ENCODE measurements around the gene CAST. TPM values are rescaled to one million over a fixed set of nuclear protein-coding genes. Genes with fewer than 3 reads are reported as not detected.

The CAST gene
- total RNA-seq, 1 donor from 2014 or later = 135 TPM

GRCh38 chr5:96691503-96692303, 29.5 kb downstream of the CAST start:
- DNase-seq (ENCODE audit: low read depth) = no peak
- H3K4me3 ChIP-seq (ENCODE audit: low read depth, low read length) = no peak overlapping the region
- TF ChIP-seq CTCF (conservative IDR thresholded peaks at IDR 0.05; ENCODE audit: low read depth, low read length) = no peak

GRCh38 chr5:96692441-96692840, 30.3 kb downstream of the CAST start:
- no peak for TF ChIP-seq CTCF (conservative IDR thresholded peaks at IDR 0.05; ENCODE audit: low read depth, low read length)
- H3K4me3 ChIP-seq (ENCODE audit: low read depth, low read length) = no peak overlapping the region
- DNase-seq (ENCODE audit: low read depth) = no peak

- DNase-seq (ENCODE audit: low read depth) = no peak
- TF ChIP-seq CTCF (conservative IDR thresholded peaks at IDR 0.05; ENCODE audit: low read depth, low read length) = no peak
- H3K4me3 ChIP-seq (ENCODE audit: low read depth, low read length) = no peak overlapping the region
Observed at GRCh38 chr5:96699186-96699820, 37.1 kb downstream of the CAST start.

- H3K4me3 ChIP-seq (ENCODE audit: low read depth, low read length) = peak overlapping the region; percentile 73
- TF ChIP-seq CTCF (conservative IDR thresholded peaks at IDR 0.05; ENCODE audit: low read depth, low read length) = no peak
- peak; percentile 68 for DNase-seq (ENCODE audit: low read depth)
Observed at GRCh38 chr5:96702503-96703383, 40.6 kb downstream of the CAST start.

GRCh38 chr5:96703384-96703920, 41.3 kb downstream of the CAST start:
- H3K4me3 ChIP-seq (ENCODE audit: low read depth, low read length) = peak overlapping the region; percentile 73
- DNase-seq (ENCODE audit: low read depth) = no peak
- TF ChIP-seq CTCF (conservative IDR thresholded peaks at IDR 0.05; ENCODE audit: low read depth, low read length) = no peak

GRCh38 chr5:96703995-96704394, 41.8 kb downstream of the CAST start:
- H3K4me3 ChIP-seq (ENCODE audit: low read depth, low read length) = peak overlapping the region; percentile 73
- DNase-seq (ENCODE audit: low read depth) = no peak
- no peak for TF ChIP-seq CTCF (conservative IDR thresholded peaks at IDR 0.05; ENCODE audit: low read depth, low read length)
